ENCODE data around the gene LPCAT1. TPM values are rescaled to one million over a fixed set of nuclear protein-coding genes. Genes with fewer than 3 reads are reported as not detected.

Gene LPCAT1
- total RNA-seq, 1 donor from 2014 or later = 176 TPM

Other genes with a start within 250 kb of the LPCAT1 start
- not detected in 2 replicates for gene TERT, start 228.9 kb downstream of the LPCAT1 start, total RNA-seq
- gene CLPTM1L, start 178.9 kb downstream of the LPCAT1 start, total RNA-seq = 189 and 249 TPM in 2 replicates
- not detected in 2 replicates for gene SLC6A3, start 78.5 kb downstream of the LPCAT1 start, total RNA-seq

Data from renal cortical epithelial cell (primary cell).